WTC11 (cell line): ENCODE data around the gene SGO2. TPM values are rescaled to one million over a fixed set of nuclear protein-coding genes. Genes with fewer than 3 reads are reported as not detected.

Experiments
- ATAC-seq: fragments of 200-7000 bp; cut with Tn5 transposase; 2 replicates; pipeline ENCODE4 v1.10.0; 2021; ENCODE audit warnings: mild to moderate bottlenecking, moderate library complexity
- CTCF ChIA-PET: fragments of 300-600 bp; sonication (Branson Sonifier 250); formaldehyde crosslinking; loops from one replicate; lab custom pipeline; 2021; ENCODE audit warnings: antibody characterized with exemption; lab: Charles Lee
- POLR2A ChIA-PET: fragments of 350-600 bp; sonication (Branson Sonifier 250); formaldehyde crosslinking; loops from one replicate; lab custom pipeline; 2021; ENCODE audit warnings: antibody characterized with exemption; lab: Charles Lee
- DNase-seq: peaks from one replicate; pipeline ENCODE4 v3.0.0; 2021; ENCODE audit warnings: low spot score
- H3K27ac Mint-ChIP-seq: 2 replicates; pipeline ENCODE4 v1.8.0; 2021; ENCODE audit warnings: mixed read lengths
- H3K27me3 Mint-ChIP-seq: 2 replicates; pipeline ENCODE4 v1.8.0; 2021; ENCODE audit warnings: low read depth, mild to moderate bottlenecking, moderate library complexity, mixed read lengths
- H3K36me3 Mint-ChIP-seq: 2 replicates; pipeline ENCODE4 v1.8.0; 2021; ENCODE audit warnings: mixed read lengths
- H3K4me1 Mint-ChIP-seq: 2 replicates; pipeline ENCODE4 v1.8.0; 2022; ENCODE audit warnings: mixed read lengths
- H3K4me3 Mint-ChIP-seq: 2 replicates; pipeline ENCODE4 v1.8.0; 2021; ENCODE audit warnings: mild to moderate bottlenecking, moderate library complexity, mixed read lengths
- H3K9me3 Mint-ChIP-seq: 2 replicates; pipeline ENCODE4 v1.8.0; 2021; ENCODE audit warnings: mixed read lengths
- ARID4B ChIP-seq: sonication (generic); formaldehyde crosslinking; IDR thresholded peaks from 2 replicates; pipeline ENCODE4 v1.8.0; 2023; ENCODE audit warnings: missing genetic modification reagents, mild to moderate bottlenecking, borderline replicate concordance
- ATF2 ChIP-seq: sonication (generic); formaldehyde crosslinking; IDR thresholded peaks from 2 replicates; pipeline ENCODE4 v1.8.1; 2022; ENCODE audit warnings: low read depth, missing genetic modification reagents, borderline replicate concordance
- CBFB ChIP-seq: sonication (generic); formaldehyde crosslinking; IDR thresholded peaks from 2 replicates; pipeline ENCODE4 v1.8.1; 2022; ENCODE audit warnings: mild to moderate bottlenecking, low read depth, missing genetic modification reagents
- CREB1 ChIP-seq: sonication (generic); formaldehyde crosslinking; IDR thresholded peaks from 2 replicates; pipeline ENCODE4 v1.8.0; 2023; ENCODE audit warnings: mild to moderate bottlenecking, missing genetic modification reagents
- E2F5 ChIP-seq: sonication (generic); formaldehyde crosslinking; IDR thresholded peaks from 2 replicates; pipeline ENCODE4 v1.8.1; 2022; ENCODE audit warnings: mild to moderate bottlenecking, moderate library complexity, missing genetic modification reagents
- ETV6 ChIP-seq: sonication (generic); formaldehyde crosslinking; IDR thresholded peaks from 2 replicates; pipeline ENCODE4 v1.8.1; 2022; ENCODE audit warnings: mild to moderate bottlenecking, missing genetic modification reagents
- GABPB1 ChIP-seq: sonication (generic); formaldehyde crosslinking; IDR thresholded peaks from 2 replicates; pipeline ENCODE4 v1.8.1; 2023; ENCODE audit warnings: mild to moderate bottlenecking, missing genetic modification reagents
- HMGXB4 ChIP-seq: sonication (generic); formaldehyde crosslinking; IDR thresholded peaks from 2 replicates; pipeline ENCODE4 v1.8.1; 2023; ENCODE audit warnings: mild to moderate bottlenecking, moderate library complexity, missing genetic modification reagents
- MXD4 ChIP-seq: fragments of 250-450 bp; sonication (Bioruptor Pico); IDR thresholded peaks from 2 replicates; pipeline ENCODE4 v1.8.0; 2021; ENCODE audit warnings: mild to moderate bottlenecking, moderate library complexity, borderline replicate concordance
- NFATC4 ChIP-seq: fragments of 250-450 bp; sonication (Bioruptor Pico); IDR thresholded peaks from 2 replicates; pipeline ENCODE4 v1.9.0; 2021; ENCODE audit warnings: mild to moderate bottlenecking
- RELA ChIP-seq: sonication (generic); formaldehyde crosslinking; IDR thresholded peaks from 2 replicates; pipeline ENCODE4 v1.8.1; 2022; ENCODE audit warnings: missing genetic modification reagents, mild to moderate bottlenecking, borderline replicate concordance
- SOX15 ChIP-seq: fragments of 250-450 bp; sonication (Bioruptor Pico); IDR thresholded peaks from 2 replicates; pipeline ENCODE4 v1.9.0; 2021; ENCODE audit warnings: mild to moderate bottlenecking
- TCF7 ChIP-seq: sonication (generic); formaldehyde crosslinking; IDR thresholded peaks from 2 replicates; pipeline ENCODE4 v1.8.0; 2022; ENCODE audit warnings: mild to moderate bottlenecking, low read depth, missing genetic modification reagents, moderate library complexity
- USF1 ChIP-seq: sonication (generic); formaldehyde crosslinking; IDR thresholded peaks from 2 replicates; pipeline ENCODE4 v1.8.0; 2022; ENCODE audit warnings: mild to moderate bottlenecking, missing genetic modification reagents
- ZBTB21 ChIP-seq: sonication (generic); formaldehyde crosslinking; IDR thresholded peaks from 2 replicates; pipeline ENCODE4 v1.8.1; 2023; ENCODE audit warnings: mild to moderate bottlenecking, missing genetic modification reagents, borderline replicate concordance
- ZBTB43 ChIP-seq: sonication (generic); formaldehyde crosslinking; IDR thresholded peaks from 2 replicates; pipeline ENCODE4 v1.8.1; 2023; ENCODE audit warnings: mild to moderate bottlenecking, missing genetic modification reagents
- ZNF512 ChIP-seq: sonication (generic); formaldehyde crosslinking; IDR thresholded peaks from 2 replicates; pipeline ENCODE4 v1.8.1; 2022; ENCODE audit warnings: missing genetic modification reagents, borderline replicate concordance
- total RNA-seq: library from RNA; stranded (reverse); gene quantifications from 3 replicates; pipeline ENCODE4 v1.2.3, GENCODE V29; 2021

SGO2 gene
- total RNA-seq, 1 experiment from 2014 or later = 34.1 TPM

GRCh38 chr2:200486529-200486928, 39.5 kb upstream of the SGO2 start (continued):
- TF ChIP-seq HMGXB4 (no peak), ZBTB21 (CRISPR knock-in tag) (no peak)

GRCh38 chr2:200488169-200488568, 37.8 kb upstream of the SGO2 start:
- ATAC-seq = no peak
- Mint-ChIP-seq H3K9me3 (peaks cover 13% of the 10 kb centered on the region), H3K36me3 (peaks cover 17% of the 10 kb centered on the region), H3K27me3 (no peaks in the 10 kb centered on the region), H3K4me3 (no peak overlapping the region), H3K27ac (no peak overlapping the region), H3K4me1 (peaks cover 9% of the 10 kb centered on the region)
- ChIA-PET CTCF (no interaction called here), POLR2A (no interaction called here)
- no peak for TF ChIP-seq CREB1 (CRISPR knock-in tag)
- no peak for TF ChIP-seq USF1 (CRISPR knock-in tag)
- no peak for TF ChIP-seq ZNF512
- TF ChIP-seq E2F5 (CRISPR knock-in tag) = no peak
- no peak for TF ChIP-seq ZBTB43 (CRISPR knock-in tag)
- no peak for TF ChIP-seq TCF7
- no peak for TF ChIP-seq RELA
- no peak for TF ChIP-seq CBFB
- no peak for TF ChIP-seq ATF2 (CRISPR knock-in tag)
- TF ChIP-seq ETV6 (CRISPR knock-in tag) = no peak
- TF ChIP-seq ARID4B (CRISPR knock-in tag) = no peak
- no peak for TF ChIP-seq GABPB1 (CRISPR knock-in tag)
- TF ChIP-seq MXD4 (CRISPR knock-in tag) = no peak
- no peak for TF ChIP-seq NFATC4 (CRISPR knock-in tag)
- TF ChIP-seq SOX15 (CRISPR knock-in tag) = no peak
- DNase-seq = no peak
